BJ (cell line): Measurements from ENCODE around the gene RBM8A. TPM values are rescaled to one million over a fixed set of nuclear protein-coding genes. Genes with fewer than 3 reads are reported as not detected.

ENCODE experiments used
- CTCF ChIA-PET: fragments of 350-600 bp; formaldehyde crosslinking; extraction: SDS; loops from one replicate; lab custom pipeline; 2021; ENCODE audit warnings: antibody characterized with exemption, inconsistent platforms; lab: Yijun Ruan, JAX
- POLR2A ChIA-PET: fragments of 300-600 bp; sonication (Branson Sonifier 250); formaldehyde crosslinking; extraction: SDS; loops from one replicate; lab custom pipeline; 2021; ENCODE audit warnings: antibody characterized with exemption; lab: Charles Lee
- DNase-seq: peaks from one replicate; pipeline ENCODE4 v3.0.0-alpha.2; 2011; ENCODE audit warnings: low read depth
- H3K27me3 ChIP-seq: 2 replicates; pipeline ENCODE4 v1.6.0; 2011; ENCODE audit warnings: low read length; ENCODE audit not compliant: control insufficient read depth, insufficient read depth
- H3K36me3 ChIP-seq: 2 replicates; pipeline ENCODE4 v1.5.1; 2011; ENCODE audit warnings: low read length; ENCODE audit not compliant: control insufficient read depth, insufficient read depth
- H3K4me3 ChIP-seq: 2 replicates; pipeline ENCODE4 v1.5.1; 2011; ENCODE audit warnings: low read depth, mild to moderate bottlenecking, control low read depth, low read length
- CTCF ChIP-seq: IDR thresholded peaks from 2 replicates; pipeline ENCODE4 v1.5.1; 2011; ENCODE audit warnings: low read depth, mild to moderate bottlenecking, control low read depth, inconsistent platforms, low read length, moderate library complexity; ENCODE audit not compliant: insufficient read depth
- polyA plus RNA-seq: library from polyadenylated mRNA; depleted of rRNA; stranded (reverse); fragments of >200 nt; gene quantifications from 2 replicates; pipeline ENCODE4 v1.2.3, GENCODE V29; 2011

The RBM8A gene
- polyA plus RNA-seq, 1 experiment = 71.2 TPM

DNA sequence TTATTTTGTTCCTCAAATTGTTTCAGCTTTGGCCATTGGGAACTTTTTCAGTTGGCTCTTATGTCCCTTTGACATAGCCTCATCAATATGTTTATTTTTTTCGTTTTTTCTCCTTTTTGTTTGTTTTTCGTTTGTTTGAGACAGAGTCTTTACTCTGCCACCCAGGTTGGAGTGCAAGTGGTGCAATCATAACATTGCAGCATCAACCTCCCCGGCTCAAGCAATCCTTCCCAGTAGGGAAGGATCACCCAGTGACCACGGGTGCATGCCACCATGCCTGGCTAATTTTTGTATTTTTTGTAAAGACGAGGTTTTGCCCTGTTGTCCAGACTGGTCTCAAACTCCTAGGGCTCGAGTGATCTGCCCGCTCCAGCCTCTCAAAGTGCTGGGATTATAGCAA lies 45.3 kb upstream of the RBM8A start:
- ChIA-PET CTCF (interaction anchor here (0.7 to 0.9 kb wide), 2 partner anchors 36 to 66 kb away, joined by 3 to 4 read pairs; no protein-coding TSS in a partner anchor), POLR2A (interaction anchor here (0.6 kb wide), 1 partner anchor 29 kb away, joined by 3 read pairs; no protein-coding TSS in a partner anchor)

GRCh38 chr1:145967288-145967687 lies 40.0 kb upstream of the RBM8A start:
- no peak for TF ChIP-seq CTCF
- POLR2A ChIA-PET = no interaction called here
- Histone ChIP-seq H3K4me3 (no peak overlapping the region), H3K27me3 (no peaks in the 10 kb centered on the region), H3K36me3 (no peaks in the 10 kb centered on the region)
- no peak for DNase-seq
- CTCF ChIA-PET = interaction anchor here (0.9 to 2.2 kb wide), 3 partner anchors 9 to 75 kb away, joined by 4 to 7 read pairs (median 6); partner anchors contain the start of gene RBM8A

More for the DNA sequence above, 45.3 kb upstream of the RBM8A start:
- no peak overlapping the region for H3K4me3 ChIP-seq
- H3K36me3 ChIP-seq = no peaks in the 10 kb centered on the region
- no peak for TF ChIP-seq CTCF
- no peak for DNase-seq
- H3K27me3 ChIP-seq = no peaks in the 10 kb centered on the region

DNA sequence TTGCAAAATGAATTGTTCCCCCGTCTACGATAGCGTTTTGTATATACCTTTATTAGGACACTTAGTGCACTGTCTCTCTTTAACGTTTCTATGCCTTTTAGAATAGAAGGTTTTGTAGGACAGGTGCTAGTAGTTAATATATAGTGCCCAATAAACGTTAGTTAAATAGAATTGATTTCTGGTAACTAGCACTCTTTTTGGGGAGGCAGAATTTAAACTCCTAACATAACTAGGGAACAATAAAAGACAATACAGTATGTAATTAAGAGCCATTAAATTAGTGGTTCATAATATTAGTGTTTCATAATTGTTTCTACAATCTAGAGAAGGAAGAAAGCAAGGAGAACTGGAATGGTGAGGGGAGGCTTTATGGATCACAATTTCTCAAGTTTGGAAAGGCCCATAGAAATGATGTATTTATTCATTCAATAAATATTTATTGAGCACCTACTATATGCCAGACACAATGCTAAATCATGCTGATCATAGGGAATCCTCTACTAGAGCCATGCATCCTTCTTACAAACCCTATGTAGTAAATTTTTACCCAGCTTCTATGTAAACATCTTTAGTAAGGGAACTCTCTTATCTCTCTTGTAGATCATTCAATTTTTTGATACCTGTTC lies 37.9 kb upstream of the RBM8A start:
- Histone ChIP-seq H3K27me3 (no peaks in the 10 kb centered on the region), H3K4me3 (peak overlapping the region; percentile 76), H3K36me3 (no peaks in the 10 kb centered on the region)
- no peak for DNase-seq
- TF ChIP-seq CTCF = no peak
- ChIA-PET CTCF (interaction anchor here (0.8 to 3.4 kb wide), 8 partner anchors 12 to 120 kb away, joined by 3 to 32 read pairs (median 5); partner anchors contain the start of genes ANKRD35, NUDT17, PIAS3 and RBM8A), POLR2A (interaction anchor here (0.6 kb wide), 1 partner anchor 12 kb away, joined by 5 read pairs; no protein-coding TSS in a partner anchor)

DNA sequence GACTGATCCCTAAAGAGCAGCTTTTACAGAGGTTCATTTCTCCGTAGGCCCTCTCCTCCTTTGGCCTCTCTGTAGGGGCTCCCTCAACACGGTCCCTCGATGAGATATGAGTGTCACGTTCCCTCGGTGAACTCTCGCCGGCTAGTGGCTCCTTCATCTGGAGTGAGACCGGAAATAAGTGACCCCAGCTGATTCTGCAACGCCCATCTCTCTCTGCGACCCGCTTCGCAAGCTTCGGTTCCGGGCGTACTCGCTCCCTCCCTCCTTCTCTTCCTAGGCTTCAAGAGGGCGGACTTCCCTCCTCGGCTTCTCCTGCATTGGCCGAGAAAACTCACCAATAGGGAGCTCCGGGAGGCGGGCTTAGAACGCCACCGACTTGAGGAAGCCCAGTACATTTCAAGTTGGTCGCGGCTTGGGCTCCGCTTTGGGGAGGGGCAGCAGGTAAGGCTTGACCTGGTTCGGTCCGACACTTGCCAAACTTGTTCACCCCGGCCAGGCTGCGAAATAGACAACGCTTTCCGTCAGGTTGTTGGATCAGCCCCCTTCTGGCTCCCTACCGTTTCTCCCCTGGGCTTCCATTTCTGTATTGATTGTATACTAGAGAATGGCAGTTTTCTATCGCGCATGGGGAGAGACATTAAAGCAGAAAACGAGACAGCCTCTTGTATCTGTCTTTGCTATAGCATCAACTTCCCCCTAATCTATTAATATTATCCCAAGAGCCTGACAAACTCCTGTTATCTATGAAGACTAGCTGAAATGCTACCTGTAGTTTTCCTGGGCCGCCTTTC lies 37.2 kb upstream of the RBM8A start, which contains the start of the genes ANKRD34A and POLR3GL:
Gene ANKRD34A, minus strand, starts transcription at position 248 of the 791 bp plus-strand sequence. CDS start 2,816 bp downstream, outside the sequence.
Gene POLR3GL, plus strand, starts transcription at position 363 of the 791 bp plus-strand sequence. CDS start 10,176 bp downstream, outside the sequence.
- TF ChIP-seq CTCF = no peak
- Histone ChIP-seq H3K27me3 (no peaks in the 10 kb centered on the region), H3K4me3 (peak within 1 kb of the TSS; percentile 76), H3K36me3 (no peaks in the 10 kb centered on the region)
- ChIA-PET POLR2A (interaction anchor here (0.6 to 0.7 kb wide), 2 partner anchors 12 to 37 kb away, joined by 3 to 5 read pairs; partner anchors contain the start of gene RBM8A), CTCF (interaction anchor here (0.7 to 3.4 kb wide), 9 partner anchors 14 to 119 kb away, joined by 3 to 32 read pairs (median 7); partner anchors contain the start of genes NUDT17, PIAS3 and RBM8A)
- DNase-seq = peak; percentile 92
